GM08714 (cell line): ENCODE results near the gene COPG2.
"Not testable (repeated sequence)": the region's sequence is repeated elsewhere in the genome, so short reads cannot be mapped to it uniquely, and the experiment has no call there.

Experiments used
- H3K4me3 ChIP-seq: fragments of 200-500 bp; sonication (Bioruptor generic); 2 replicates; pipeline ENCODE4 v1.5.1; 2014; ENCODE audit warnings: mild to moderate bottlenecking, low read length, inconsistent platforms
- ZNF274 ChIP-seq: IDR thresholded peaks from 2 replicates; pipeline ENCODE4 v1.6.1; 2012; ENCODE audit warnings: mild to moderate bottlenecking, low read depth, low read length

Gene COPG2

GRCh38 chr7:130668258-130669084 is at the start of gene COPG2:
COPG2 (minus strand) TSS chr7:130668748; CDS start chr7:130668668, 80 bp downstream.
- H3K4me3 ChIP-seq = peak within 1 kb of the TSS; percentile 98
- TF ChIP-seq ZNF274 = no peak

- H3K4me3 ChIP-seq = no peak overlapping the region
- TF ChIP-seq ZNF274 = no peak
Measured at GRCh38 chr7:130712416-130712815, 43.9 kb upstream of the COPG2 start.

GRCh38 chr7:130708766-130709165 is 40.2 kb upstream of the COPG2 start:
- H3K4me3 ChIP-seq = no peak overlapping the region
- TF ChIP-seq ZNF274 = no peak

- H3K4me3 ChIP-seq = no peak overlapping the region
- TF ChIP-seq ZNF274 = no peak
Measured at GRCh38 chr7:130708001-130708400, 39.5 kb upstream of the COPG2 start.

GRCh38 chr7:130703851-130704250 is 35.3 kb upstream of the COPG2 start:
- H3K4me3 ChIP-seq = no peak overlapping the region
- no peak for TF ChIP-seq ZNF274

- H3K4me3 ChIP-seq = no peak overlapping the region
- no peak for TF ChIP-seq ZNF274
Measured at GRCh38 chr7:130701650-130702049, 33.1 kb upstream of the COPG2 start.

GRCh38 chr7:130700760-130701159 is 32.2 kb upstream of the COPG2 start:
- no peak overlapping the region for H3K4me3 ChIP-seq
- no peak for TF ChIP-seq ZNF274

- H3K4me3 ChIP-seq = no peak overlapping the region
- no peak for TF ChIP-seq ZNF274
Measured at GRCh38 chr7:130699686-130700085, 31.1 kb upstream of the COPG2 start.

GRCh38 chr7:130697820-130698219 is 29.3 kb upstream of the COPG2 start:
- H3K4me3 ChIP-seq = no peak overlapping the region
- no peak for TF ChIP-seq ZNF274

GRCh38 chr7:130695840-130696239 is 27.3 kb upstream of the COPG2 start:
- no peak overlapping the region for H3K4me3 ChIP-seq
- no peak for TF ChIP-seq ZNF274

- H3K4me3 ChIP-seq = not testable (repeated sequence)
Measured at GRCh38 chr7:130692396-130692795, 23.8 kb upstream of the COPG2 start.

- no peak for TF ChIP-seq ZNF274
- no peak overlapping the region for H3K4me3 ChIP-seq
Measured at GRCh38 chr7:130689683-130690082, 21.1 kb upstream of the COPG2 start.

- no peak overlapping the region for H3K4me3 ChIP-seq
- no peak for TF ChIP-seq ZNF274
Measured at GRCh38 chr7:130683026-130683425, 14.5 kb upstream of the COPG2 start.

GRCh38 chr7:130674456-130674855 is 5.9 kb upstream of the COPG2 start:
- no peak overlapping the region for H3K4me3 ChIP-seq
- no peak for TF ChIP-seq ZNF274

GRCh38 chr7:130673066-130673465 is 4.5 kb upstream of the COPG2 start:
- H3K4me3 ChIP-seq = no peak overlapping the region
- no peak for TF ChIP-seq ZNF274

- H3K4me3 ChIP-seq = no peak overlapping the region
- no peak for TF ChIP-seq ZNF274
Measured at GRCh38 chr7:130672146-130672545, 3.6 kb upstream of the COPG2 start.
